ENCODE results near the gene MPHOSPH8. TPM values are rescaled to one million over a fixed set of nuclear protein-coding genes. Genes with fewer than 3 reads are reported as not detected.

Gene MPHOSPH8
- total and polyA plus RNA-seq, 10 donors, result 16.6 to 59.6 (median 42.2) TPM

DNA sequence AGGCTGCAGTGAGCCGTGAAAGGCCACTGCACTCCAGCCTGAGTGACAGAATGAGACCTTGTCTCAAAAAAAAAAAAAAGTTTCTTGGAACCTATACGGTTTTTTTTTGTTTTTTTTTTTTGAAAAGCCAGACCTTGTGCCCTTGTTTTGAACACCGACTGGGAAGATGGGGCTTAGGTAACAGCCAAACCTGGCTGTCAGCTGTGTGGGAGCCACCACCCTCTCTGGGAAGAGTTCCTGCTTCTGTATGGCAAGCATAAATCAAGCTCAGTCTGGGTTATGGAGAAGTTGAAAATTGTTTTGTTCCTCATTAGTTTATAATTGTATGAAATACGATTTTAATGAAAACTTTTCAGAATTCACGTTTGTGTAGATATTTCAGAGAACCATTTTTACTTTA lies 39.5 kb downstream of the MPHOSPH8 start:
- Histone ChIP-seq H3K36me3 (peaks cover 3 to 97% (median 80%) of the 10 kb centered on the region in 6 donors), H3K9me3 (no peaks in the 10 kb centered on the region), H3K4me3 (no peak overlapping the region), H3K4me1 (peaks cover 0 to 23% (median 2%) of the 10 kb centered on the region in 6 donors), H3K27me3 (replicated peaks in 1 of 7) (no peaks in the 10 kb centered on the region), H3K27ac (peak overlapping the region in 1 of 8 donors; percentile 10)
- TF ChIP-seq POLR2AphosphoS5 (IDR thresholded peaks at IDR 0.05) (no peak), POLR2A (IDR thresholded peaks at IDR 0.05) (no peak)
- TF ChIP-seq, protein P1, sequence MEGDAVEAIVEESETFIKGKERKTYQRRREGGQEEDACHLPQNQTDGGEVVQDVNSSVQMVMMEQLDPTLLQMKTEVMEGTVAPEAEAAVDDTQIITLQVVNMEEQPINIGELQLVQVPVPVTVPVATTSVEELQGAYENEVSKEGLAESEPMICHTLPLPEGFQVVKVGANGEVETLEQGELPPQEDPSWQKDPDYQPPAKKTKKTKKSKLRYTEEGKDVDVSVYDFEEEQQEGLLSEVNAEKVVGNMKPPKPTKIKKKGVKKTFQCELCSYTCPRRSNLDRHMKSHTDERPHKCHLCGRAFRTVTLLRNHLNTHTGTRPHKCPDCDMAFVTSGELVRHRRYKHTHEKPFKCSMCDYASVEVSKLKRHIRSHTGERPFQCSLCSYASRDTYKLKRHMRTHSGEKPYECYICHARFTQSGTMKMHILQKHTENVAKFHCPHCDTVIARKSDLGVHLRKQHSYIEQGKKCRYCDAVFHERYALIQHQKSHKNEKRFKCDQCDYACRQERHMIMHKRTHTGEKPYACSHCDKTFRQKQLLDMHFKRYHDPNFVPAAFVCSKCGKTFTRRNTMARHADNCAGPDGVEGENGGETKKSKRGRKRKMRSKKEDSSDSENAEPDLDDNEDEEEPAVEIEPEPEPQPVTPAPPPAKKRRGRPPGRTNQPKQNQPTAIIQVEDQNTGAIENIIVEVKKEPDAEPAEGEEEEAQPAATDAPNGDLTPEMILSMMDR (IDR thresholded peaks at IDR 0.05 in 8 of 11, conservative IDR thresholded peaks at IDR 0.05 in 3 of 11), result no peak
- intact Hi-C loops (cut with DNase I; ENCODE audit: low total_unique reads), result no loop called here
- 45 to 57% (median 52%) methylated on average over 5 of the region's 5 CpGs for WGBS, 5 donors
- no peak for DNase-seq

DNA sequence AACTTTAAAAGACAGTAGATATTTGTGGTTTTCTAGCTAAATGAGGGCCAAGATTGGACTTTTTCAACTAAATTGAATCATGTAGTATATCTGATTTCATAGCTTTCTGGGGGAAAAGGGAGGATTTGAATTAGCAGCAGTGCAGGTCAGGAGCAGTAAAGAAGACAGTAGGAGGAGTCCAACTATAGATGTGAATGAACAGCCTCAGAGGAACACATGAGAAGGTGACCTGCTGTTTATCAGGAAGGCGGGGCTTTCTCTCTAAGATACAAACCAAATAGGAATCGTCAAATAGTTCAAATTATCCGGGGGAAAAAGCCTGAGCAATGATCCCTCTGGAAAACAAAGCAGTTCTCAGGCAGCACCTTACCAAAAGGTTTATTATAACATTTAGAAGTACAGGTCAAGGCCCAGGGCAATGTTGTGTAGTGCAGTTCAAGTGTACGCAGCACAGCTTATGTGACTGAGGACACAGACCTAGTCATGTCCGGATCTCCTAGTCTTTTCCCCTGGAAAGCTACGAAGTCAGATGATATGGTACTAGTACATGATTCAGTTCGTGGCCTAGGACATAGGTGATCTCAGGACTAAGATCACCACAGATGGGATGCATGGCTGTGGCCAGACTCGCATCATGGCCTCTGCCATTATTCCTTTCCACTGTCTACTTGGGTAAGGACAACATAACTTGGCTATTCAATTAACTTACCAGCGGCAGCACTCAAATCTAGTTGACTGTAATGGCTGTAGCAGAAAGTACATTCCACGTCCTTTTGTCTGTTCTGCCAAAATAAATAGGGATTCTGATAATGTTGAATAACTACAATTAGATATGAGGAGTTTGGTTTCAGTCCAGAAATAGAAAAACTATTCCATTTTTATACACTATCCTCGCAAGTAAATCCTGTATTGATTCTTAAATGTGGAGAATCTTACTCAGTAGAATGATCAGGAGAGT lies 40.3 kb downstream of the MPHOSPH8 start:
- Histone ChIP-seq H3K4me1 (peaks cover 0 to 23% (median 2%) of the 10 kb centered on the region in 6 donors), H3K27me3 (replicated peaks in 1 of 7) (no peaks in the 10 kb centered on the region), H3K36me3 (peaks cover 3 to 97% (median 72%) of the 10 kb centered on the region in 6 donors), H3K4me3 (no peak overlapping the region), H3K27ac (peak overlapping the region in 1 of 8 donors; percentile 10), H3K9me3 (no peaks in the 10 kb centered on the region)
- intact Hi-C loops (cut with DNase I; ENCODE audit: low total_unique reads), result no loop called here
- WGBS, 5 donors, result 92 to 95% (median 93%) methylated on average over 11 of the region's 11 CpGs
- peak in 1 of 3 donors; percentile 55 for TF ChIP-seq POLR2AphosphoS5 (IDR thresholded peaks at IDR 0.05)
- TF ChIP-seq, protein P1 (IDR thresholded peaks at IDR 0.05 in 8 of 11, conservative IDR thresholded peaks at IDR 0.05 in 3 of 11), result no peak
- DNase-seq, result no peak

DNA sequence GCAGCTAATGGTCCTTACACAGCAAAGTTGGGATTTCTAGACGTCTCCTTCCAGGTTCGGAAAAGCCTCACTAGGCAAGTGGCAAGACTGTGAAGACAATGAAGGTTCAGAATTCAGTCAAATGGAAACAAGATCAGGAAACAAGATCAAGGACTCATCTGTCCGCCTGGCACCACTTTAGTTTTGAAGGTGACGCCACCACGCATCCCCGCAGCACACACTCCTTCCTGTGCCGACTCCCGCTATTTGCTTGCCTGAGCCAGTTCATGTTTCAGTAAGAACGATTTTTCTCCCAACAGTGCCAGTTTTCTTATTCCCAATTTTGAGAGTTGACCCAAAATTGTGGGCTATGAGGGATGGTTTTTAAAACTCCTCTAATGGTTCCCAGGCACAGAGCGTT lies 41.4 kb downstream of the MPHOSPH8 start:
- Histone ChIP-seq H3K27me3 (replicated peaks in 1 of 7) (no peaks in the 10 kb centered on the region), H3K27ac (no peak overlapping the region), H3K4me3 (no peak overlapping the region), H3K9me3 (no peaks in the 10 kb centered on the region), H3K36me3 (peaks cover 3 to 92% (median 61%) of the 10 kb centered on the region in 6 donors), H3K4me1 (peaks cover 0 to 17% (median 2%) of the 10 kb centered on the region in 6 donors)
- DNase-seq, result no peak
- intact Hi-C loops (cut with DNase I; ENCODE audit: low total_unique reads), result no loop called here
- WGBS, 5 donors, result 79 to 92% (median 80%) methylated on average over 10 of the region's 10 CpGs
- TF ChIP-seq POLR2AphosphoS5 (IDR thresholded peaks at IDR 0.05), result peak in 2 of 3 donors; percentile 60 to 62
- TF ChIP-seq, protein P1 (IDR thresholded peaks at IDR 0.05 in 8 of 11, conservative IDR thresholded peaks at IDR 0.05 in 3 of 11), result no peak

DNA sequence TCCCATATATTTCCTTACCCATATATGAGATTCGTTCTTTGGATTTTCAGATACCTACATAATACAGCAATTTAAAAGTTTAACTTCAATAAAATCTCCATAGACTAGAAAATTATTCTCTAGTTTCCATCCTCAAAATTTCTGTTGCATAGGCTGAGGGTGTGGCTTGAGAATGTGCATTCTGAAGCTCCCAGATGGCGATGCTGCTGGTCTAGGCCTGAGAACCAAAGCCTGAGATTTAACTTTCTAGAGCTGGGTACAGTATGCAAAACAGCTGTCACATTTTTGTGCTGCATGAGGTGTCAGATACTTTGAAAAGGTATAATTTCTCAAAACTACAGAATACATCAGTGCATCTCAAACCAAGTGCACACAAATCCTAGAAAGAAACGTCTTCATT lies 42.7 kb downstream of the MPHOSPH8 start:
- intact Hi-C loops (cut with DNase I; ENCODE audit: low total_unique reads), result no loop called here
- Histone ChIP-seq H3K27me3 (replicated peaks in 1 of 7) (no peaks in the 10 kb centered on the region), H3K4me1 (peaks cover 0 to 10% (median 2%) of the 10 kb centered on the region in 6 donors), H3K4me3 (no peak overlapping the region), H3K9me3 (no peaks in the 10 kb centered on the region), H3K27ac (peak overlapping the region in 2 of 8 donors; percentile 26 to 40), H3K36me3 (peaks cover 3 to 79% (median 48%) of the 10 kb centered on the region in 6 donors)
- TF ChIP-seq POLR2AphosphoS5 (IDR thresholded peaks at IDR 0.05) (no peak), POLR2A (IDR thresholded peaks at IDR 0.05) (no peak)
- TF ChIP-seq, protein P1 (IDR thresholded peaks at IDR 0.05 in 8 of 11, conservative IDR thresholded peaks at IDR 0.05 in 3 of 11), result no peak
- 91 to 99% (median 93%) methylated on average over 3 of the region's 3 CpGs for WGBS, 5 donors
- DNase-seq, result no peak

Measured in spleen (tissue), 11 donors.